ENCODE results near the gene TLN1.
A peak's percentile ranks its signal among the peaks of the same experiment; 100 is the strongest.

Gene TLN1

GRCh38 chr9:35756275-35757225, 24.6 kb upstream of the TLN1 start:
- Histone ChIP-seq H3K4me3 (peak overlapping the region; percentile 37 to 60 (median 42)), H3K27ac (peak overlapping the region in 20 of 21 experiments; percentile 20 to 93 (median 76))

- H3K4me3 ChIP-seq, result no peak overlapping the region
- H3K27ac ChIP-seq, result no peak overlapping the region
Measured at GRCh38 chr9:35755071-35755470, 23.1 kb upstream of the TLN1 start.

GRCh38 chr9:35754264-35754663, 22.3 kb upstream of the TLN1 start, which contains the start of gene MSMP:
Gene MSMP (minus strand): TSS chr9:35754276. CDS start chr9:35754129, 147 bp downstream.
- Histone ChIP-seq H3K4me3 (no peak within 1 kb of the TSS), H3K27ac (no peak within 1 kb of the TSS)

GRCh38 chr9:35753466-35753865, 21.5 kb upstream of the TLN1 start:
- no peak overlapping the region for H3K4me3 ChIP-seq
- H3K27ac ChIP-seq, result no peak overlapping the region

- Histone ChIP-seq H3K27ac (peak overlapping the region in 18 of 21 experiments; percentile 83 to 98 (median 95)), H3K4me3 (peak overlapping the region in 4 of 7 experiments; percentile 53 to 82 (median 66))
Measured at GRCh38 chr9:35750256-35750531, 18.2 kb upstream of the TLN1 start.

GRCh38 chr9:35749515-35750255, 17.7 kb upstream of the TLN1 start:
- Histone ChIP-seq H3K4me3 (peak overlapping the region; percentile 53 to 83 (median 80)), H3K27ac (peak overlapping the region; percentile 79 to 98 (median 94))

GRCh38 chr9:35748858-35749514, 17.0 kb upstream of the TLN1 start, which contains the start of the genes GBA2 and RGP1:
Gene GBA2 (minus strand): TSS chr9:35749228. CDS start chr9:35748704, 524 bp downstream.
Gene RGP1 (plus strand): TSS chr9:35749287. CDS start chr9:35749756, 469 bp downstream.
- Histone ChIP-seq H3K27ac (peak within 1 kb of the TSS; percentile 79 to 98 (median 94)), H3K4me3 (peak within 1 kb of the TSS; percentile 53 to 83 (median 80))

GRCh38 chr9:35748242-35748857, 16.4 kb upstream of the TLN1 start:
- Histone ChIP-seq H3K27ac (peak overlapping the region in 20 of 21 experiments; percentile 83 to 98 (median 94)), H3K4me3 (peak overlapping the region; percentile 53 to 83 (median 80))

GRCh38 chr9:35746583-35746982, 14.6 kb upstream of the TLN1 start:
- Histone ChIP-seq H3K4me3 (peak overlapping the region in 3 of 7 experiments; percentile 1 to 82 (median 53)), H3K27ac (peak overlapping the region in 4 of 21 experiments; percentile 0 to 89 (median 15))

GRCh38 chr9:35745569-35745968, 13.6 kb upstream of the TLN1 start:
- H3K27ac ChIP-seq, result peak overlapping the region in 1 of 21 experiments; percentile 26
- H3K4me3 ChIP-seq, result peak overlapping the region in 1 of 7 experiments; percentile 0

- Histone ChIP-seq H3K4me3 (no peak overlapping the region), H3K27ac (peak overlapping the region in 2 of 21 experiments; percentile 8 to 56)
Measured at GRCh38 chr9:35743880-35744518, 12.0 kb upstream of the TLN1 start.

- peak overlapping the region in 2 of 21 experiments; percentile 8 to 56 for H3K27ac ChIP-seq
- no peak overlapping the region for H3K4me3 ChIP-seq
Measured at GRCh38 chr9:35743452-35743851, 11.5 kb upstream of the TLN1 start.

GRCh38 chr9:35741740-35742139, 9.7 kb upstream of the TLN1 start:
- H3K27ac ChIP-seq, result no peak overlapping the region
- no peak overlapping the region for H3K4me3 ChIP-seq

GRCh38 chr9:35740243-35740642, 8.2 kb upstream of the TLN1 start:
- Histone ChIP-seq H3K27ac (no peak overlapping the region), H3K4me3 (no peak overlapping the region)

GRCh38 chr9:35738924-35739323, 6.9 kb upstream of the TLN1 start:
- Histone ChIP-seq H3K27ac (no peak overlapping the region), H3K4me3 (no peak overlapping the region)

- H3K4me3 ChIP-seq, result no peak overlapping the region
- H3K27ac ChIP-seq, result no peak overlapping the region
Measured at GRCh38 chr9:35738186-35738585, 6.2 kb upstream of the TLN1 start.

GRCh38 chr9:35737143-35737542, 5.1 kb upstream of the TLN1 start:
- H3K27ac ChIP-seq, result no peak overlapping the region

GRCh38 chr9:35736201-35736633, 4.2 kb upstream of the TLN1 start:
- no peak overlapping the region for H3K27ac ChIP-seq
- no peak overlapping the region for H3K4me3 ChIP-seq

More at GRCh38 chr9:35737143-35737542, 5.1 kb upstream of the TLN1 start:
- no peak overlapping the region for H3K4me3 ChIP-seq

GRCh38 chr9:35734096-35734495, 2.1 kb upstream of the TLN1 start:
- no peak overlapping the region for H3K4me3 ChIP-seq
- H3K27ac ChIP-seq, result peak overlapping the region in 1 of 21 experiments; percentile 96
